H1 (cell line): Measurements from ENCODE around the gene OSTF1. TPM values are rescaled to one million over a fixed set of nuclear protein-coding genes. Genes with fewer than 3 reads are reported as not detected.

Experiments
- CTCF ChIA-PET: fragments of 300-600 bp; sonication (Branson Sonifier 250); formaldehyde crosslinking; loops from one replicate; lab custom pipeline; 2021; ENCODE audit not compliant: partially characterized antibody; lab: Charles Lee
- POLR2A ChIA-PET: fragments of 300-600 bp; sonication (Branson Sonifier 250); formaldehyde crosslinking; loops from one replicate; lab custom pipeline; 2021; ENCODE audit warnings: inconsistent platforms; ENCODE audit not compliant: partially characterized antibody; lab: Charles Lee
- DNase-seq, 2 experiments: peaks; one replicate each; pipeline versions ENCODE4 v3.0.0 to v3.0.0-alpha.2; 2010 to 2022; ENCODE audit warnings: low spot score in 2 of 2, low read depth in 1 of 2, mixed read lengths in 1 of 2
- FAIRE-seq: peaks from 2 replicates; lab custom pipeline; 2011; peaks lifted over from hg19 to GRCh38; lab: Jason Lieb, UNC
- H2AFZ ChIP-seq: 2 replicates; pipeline ENCODE4 v1.8.1; 2012; ENCODE audit warnings: low read length, inconsistent platforms
- H2AK5ac ChIP-seq: 2 replicates; pipeline ENCODE4 v1.6.1; 2013; ENCODE audit warnings: low read depth, low read length
- H2BK120ac ChIP-seq: replicated peaks from 2 replicates; pipeline ENCODE3; 2013; ENCODE audit warnings: low read depth, low read length, inconsistent platforms
- H2BK12ac ChIP-seq: 2 replicates; pipeline ENCODE4 v1.6.1; 2013; ENCODE audit warnings: low read depth, low read length
- H2BK15ac ChIP-seq: 2 replicates; pipeline ENCODE4 v1.6.1; 2013; ENCODE audit warnings: low read length
- H2BK20ac ChIP-seq: 2 replicates; pipeline ENCODE4 v1.6.1; 2013; ENCODE audit warnings: low read length
- H2BK5ac ChIP-seq: 2 replicates; pipeline ENCODE4 v1.6.1; 2013; ENCODE audit warnings: low read depth, low read length
- H3K14ac ChIP-seq: 2 replicates; pipeline ENCODE4 v1.6.1; 2013; ENCODE audit warnings: inconsistent platforms; ENCODE audit not compliant: insufficient read length
- H3K18ac ChIP-seq: 2 replicates; pipeline ENCODE4 v1.6.1; 2013; ENCODE audit warnings: low read length; ENCODE audit errors: extremely low read depth
- H3K23ac ChIP-seq: 2 replicates; pipeline ENCODE4 v1.6.1; 2013; ENCODE audit warnings: inconsistent platforms; ENCODE audit not compliant: insufficient read length
- H3K23me2 ChIP-seq: 2 replicates; pipeline ENCODE4 v1.6.1; 2013; ENCODE audit warnings: low read depth, low read length
- H3K27ac ChIP-seq: 2 replicates; pipeline ENCODE4 v1.6.1; 2011; ENCODE audit warnings: low read depth, low read length, inconsistent platforms
- H3K27me3 ChIP-seq, 4 experiments: replicated peaks in 1 of 4; 1 replicate in 1 of 4; 2 replicates in 3 of 4; pipeline versions ENCODE4 v1.6.1 to v1.8.1; 2011 to 2013; ENCODE audit warnings: low read length in 3 of 4, mild to moderate bottlenecking in 3 of 4, inconsistent platforms in 2 of 4, mixed read lengths in 2 of 4, moderate library complexity in 1 of 4; ENCODE audit not compliant: control insufficient read depth in 3 of 4, insufficient read depth in 3 of 4; ENCODE audit errors: extremely low read depth in 1 of 4
- H3K36me3 ChIP-seq, 4 experiments: 2 replicates each; pipeline versions ENCODE4 v1.6.1 to v1.8.1; 2011 to 2013; ENCODE audit warnings: mild to moderate bottlenecking in 4 of 4, low read length in 3 of 4, moderate library complexity in 2 of 4, control low read depth in 1 of 4, inconsistent platforms in 1 of 4; ENCODE audit not compliant: insufficient read depth in 4 of 4, control insufficient read depth in 2 of 4
- H3K4ac ChIP-seq: replicated peaks from 2 replicates; pipeline ENCODE3; 2013; ENCODE audit warnings: low read length, low read depth, mixed read lengths, inconsistent platforms; ENCODE audit not compliant: insufficient read length
- H3K4me1 ChIP-seq, 4 experiments: replicated peaks in 1 of 4; 1 replicate in 1 of 4; 2 replicates in 3 of 4; pipeline versions ENCODE4 v1.6.1 to v1.8.1; 2011 to 2013; ENCODE audit warnings: low read length in 3 of 4, inconsistent platforms in 2 of 4, mixed read lengths in 1 of 4; ENCODE audit not compliant: insufficient read depth in 4 of 4, control insufficient read depth in 3 of 4
- H3K4me2 ChIP-seq, 2 experiments: 2 replicates each; pipeline versions ENCODE4 v1.6.1 to v1.8.1; 2011 to 2013; ENCODE audit warnings: low read depth in 2 of 2, low read length in 2 of 2, control low read depth in 1 of 2, inconsistent platforms in 1 of 2, mild to moderate bottlenecking in 1 of 2; ENCODE audit not compliant: insufficient read depth in 1 of 2
- H3K4me3 ChIP-seq, 4 experiments: fragments of 200-600, 300-600 bp in 1 of 4; sonication (generic), shearing (Covaris generic), sonication (Bioruptor Twin) in 1 of 4; 2 replicates each; pipeline versions ENCODE4 v1.5.1 to v1.8.1; 2011 to 2016; ENCODE audit warnings: low read length in 4 of 4, low read depth in 3 of 4, control low read depth in 2 of 4, inconsistent platforms in 2 of 4, mild to moderate bottlenecking in 2 of 4, mixed read lengths in 1 of 4, moderate library complexity in 1 of 4; ENCODE audit not compliant: insufficient read depth in 2 of 4; ENCODE audit errors: extremely low read depth in 1 of 4
- H3K56ac ChIP-seq: replicated peaks from 2 replicates; pipeline ENCODE3; 2013; ENCODE audit warnings: low read depth, mild to moderate bottlenecking, mixed read lengths, low read length, inconsistent platforms; ENCODE audit not compliant: insufficient read length
- H3K79me1 ChIP-seq: 2 replicates; pipeline ENCODE4 v1.6.1; 2013; ENCODE audit warnings: low read depth, low read length, control low read depth
- H3K79me2 ChIP-seq, 2 experiments: 2 replicates each; pipeline versions ENCODE4 v1.6.1 to v1.8.1; 2012 to 2013; ENCODE audit warnings: low read length in 2 of 2, mild to moderate bottlenecking in 2 of 2, inconsistent platforms in 1 of 2; ENCODE audit not compliant: insufficient read depth in 2 of 2, control insufficient read depth in 1 of 2
- H3K9ac ChIP-seq, 4 experiments: replicated peaks in 1 of 4; 1 replicate in 1 of 4; 2 replicates in 3 of 4; pipeline versions ENCODE4 v1.6.1 to v1.8.1; 2011 to 2013; ENCODE audit warnings: low read depth in 3 of 4, low read length in 3 of 4, control low read depth in 2 of 4, mild to moderate bottlenecking in 2 of 4, moderate library complexity in 2 of 4, inconsistent platforms in 1 of 4; ENCODE audit errors: extremely low read depth in 1 of 4
- H3K9me3 ChIP-seq, 2 experiments: 2 replicates each; pipeline versions ENCODE4 v1.6.1 to v1.8.1; 2012 to 2013; ENCODE audit warnings: mild to moderate bottlenecking in 2 of 2, moderate library complexity in 2 of 2, control low read depth in 1 of 2, inconsistent platforms in 1 of 2, low read depth in 1 of 2, low read length in 1 of 2, mixed read lengths in 1 of 2; ENCODE audit not compliant: insufficient read depth in 2 of 2
- H4K20me1 ChIP-seq, 2 experiments: replicated peaks in 1 of 2; 2 replicates each; pipeline versions ENCODE3 to v1.8.1; 2011 to 2013; ENCODE audit warnings: inconsistent platforms in 2 of 2, low read length in 2 of 2, mild to moderate bottlenecking in 1 of 2; ENCODE audit not compliant: insufficient read depth in 2 of 2, control insufficient read depth in 1 of 2
- H4K5ac ChIP-seq: 2 replicates; pipeline ENCODE4 v1.6.1; 2013; ENCODE audit warnings: low read length, low read depth, mixed read lengths, inconsistent platforms; ENCODE audit not compliant: insufficient read length
- H4K8ac ChIP-seq: 2 replicates; pipeline ENCODE4 v1.8.0; 2013; ENCODE audit warnings: mild to moderate bottlenecking, moderate library complexity, low read length, inconsistent platforms; ENCODE audit not compliant: insufficient read depth; ENCODE audit errors: extremely low read depth
- H4K91ac ChIP-seq: replicated peaks from 2 replicates; pipeline ENCODE3; 2013; ENCODE audit warnings: low read length, mixed read lengths, inconsistent platforms; ENCODE audit not compliant: insufficient read length
- BRCA1 ChIP-seq: IDR thresholded peaks from 2 replicates; pipeline ENCODE4 v1.6.1; 2012; ENCODE audit warnings: low read depth, low read length, improper control_type of control experiment
- CBX5 ChIP-seq: fragments of 300-800, 300-1000 bp; sonication (generic); IDR thresholded peaks from 2 replicates; pipeline ENCODE4 v1.7.1; 2016; ENCODE audit warnings: antibody characterized with exemption, low read length, low read depth
- PHF8 ChIP-seq: fragments of 200-600 bp; sonication (generic); conservative IDR thresholded peaks from 2 replicates; pipeline ENCODE4 v1.7.1; 2012; ENCODE audit warnings: low read depth, mild to moderate bottlenecking, inconsistent platforms, low read length, moderate library complexity
- SRF ChIP-seq: IDR thresholded peaks from 2 replicates; pipeline ENCODE4 v1.6.1; 2011; ENCODE audit warnings: mild to moderate bottlenecking, low read depth, low read length, moderate library complexity
- TEAD4 ChIP-seq: IDR thresholded peaks from 2 replicates; pipeline ENCODE4 v1.6.1; 2012; ENCODE audit warnings: low read depth, low read length, inconsistent platforms, mixed read lengths
- WGBS, 2 experiments: shearing (Covaris generic) in 1 of 2; methylation state at CpG; one replicate each; pipeline versions ENCODE4 v1.1.6 to v1.1.7; 2013 to 2015; ENCODE audit warnings: low lambda C conversion rate in 2 of 2, mixed read lengths in 2 of 2, inconsistent platforms in 1 of 2, low coverage in 1 of 2, missing lambda C conversion rate in 1 of 2; ENCODE audit not compliant: insufficient replicate concordance in 2 of 2, insufficient coverage in 1 of 2, insufficient read length in 1 of 2; ENCODE audit errors: extremely low coverage in 1 of 2, missing lambda C conversion rate in 1 of 2; 5-methylcytosine and 5-hydroxymethylcytosine counted together
- polyA plus RNA-seq, 7 experiments: library from polyadenylated mRNA; depleted of rRNA in 3 of 7; stranded (reverse) in 5 of 7; unstranded in 2 of 7; fragments of >200 nt in 5 of 7; fragments of 200-250 nt in 2 of 7; gene quantifications; 1 replicate in 5 of 7; 2 replicates in 1 of 7; 4 replicates in 1 of 7; pipeline versions ENCODE4 v1.2.1 to v1.2.3, GENCODE V29; 2011 to 2013; ENCODE audit warnings: missing spikeins in 2 of 7, mixed read lengths in 2 of 7
- total RNA-seq: library from RNA; stranded (reverse); fragmentation: NEBNext Ultra II Directional; extraction: Animal tissue kit (Norgen Biotek cat#: 25700); gene quantifications from 2 replicates; pipeline ENCODE4 v1.2.1, GENCODE V29; 2021

Gene OSTF1
- total and polyA plus RNA-seq, 2 of the 8 experiments (the other 6 are each of a cell fraction or from before 2014, with no cell fraction given) = 5.0 to 18.9 TPM

- Histone ChIP-seq H2BK120ac (no peak overlapping the region), H3K27me3 (no peaks in the 10 kb centered on the region), H4K5ac (no peak overlapping the region), H3K4ac (no peak overlapping the region), H2BK15ac (no peak overlapping the region), H2BK20ac (no peak overlapping the region), H4K8ac (no peak overlapping the region), H3K4me2 (no peak overlapping the region), H3K27ac (no peak overlapping the region), H3K23me2 (peaks cover 1% of the 10 kb centered on the region; the same call in 1 of the 2 replicates), H3K9me3 (no peaks in the 10 kb centered on the region), H3K4me3 (no peak overlapping the region), H3K79me2 (no peaks in the 10 kb centered on the region), H3K18ac (no peak overlapping the region), H4K91ac (no peak overlapping the region), H2AK5ac (no peak overlapping the region), H2BK5ac (no peak overlapping the region), H3K79me1 (no peaks in the 10 kb centered on the region; the same call in 1 of the 2 replicates), H3K23ac (no peak overlapping the region), H3K56ac (no peak overlapping the region), H2BK12ac (no peak overlapping the region), H3K36me3 (no peaks in the 10 kb centered on the region), H3K4me1 (no peaks in the 10 kb centered on the region), H4K20me1 (no peaks in the 10 kb centered on the region), H3K9ac (no peak overlapping the region), H3K14ac (no peak overlapping the region), H2AFZ (no peak overlapping the region)
- 98% methylated on average over 2 of the region's 2 CpGs; no CpG with 5 or more reads in 1 of the 2 experiments for WGBS, 2 experiments
- CTCF ChIA-PET = interaction anchor here (0.6 to 1.8 kb wide), 4 partner anchors 16 to 212 kb away, joined by 3 to 4 read pairs (median 4); no protein-coding TSS in a partner anchor
- FAIRE-seq (no peak), DNase-seq (no peak)
- POLR2A ChIA-PET = no interaction called here
- no peak for TF ChIP-seq TEAD4
- no peak for TF ChIP-seq SRF
- no peak for TF ChIP-seq PHF8
- TF ChIP-seq BRCA1 = no peak
- TF ChIP-seq CBX5 = no peak
Measured at GRCh38 chr9:75105019-75105540, 16.8 kb downstream of the OSTF1 start.
